Osteoblast (primary cell): ENCODE results near the gene HOXD12. TPM values are rescaled to one million over a fixed set of nuclear protein-coding genes. Genes with fewer than 3 reads are reported as not detected.
A peak's percentile ranks its signal among the peaks of the same experiment; 100 is the strongest.

Experiments used
- DNase-seq: peaks from one replicate; pipeline ENCODE4 v3.0.0; 2011; ENCODE audit warnings: low spot score, mixed read lengths; ENCODE audit not compliant: insufficient read length; ENCODE audit errors: missing footprints
- H2AFZ ChIP-seq: 2 replicates; pipeline ENCODE4 v1.6.0; 2011; ENCODE audit warnings: mild to moderate bottlenecking, low read length
- H3K27ac ChIP-seq: 2 replicates; pipeline ENCODE4 v1.5.1; 2011; ENCODE audit warnings: mild to moderate bottlenecking, low read depth, low read length, moderate library complexity
- H3K27me3 ChIP-seq: 2 replicates; pipeline ENCODE4 v1.6.0; 2012; ENCODE audit warnings: mild to moderate bottlenecking, control low read depth, inconsistent platforms, low read length, moderate library complexity; ENCODE audit not compliant: insufficient read depth
- H3K36me3 ChIP-seq: 2 replicates; pipeline ENCODE4 v1.5.1; 2011; ENCODE audit warnings: mild to moderate bottlenecking, low read length, control low read depth, moderate library complexity; ENCODE audit not compliant: insufficient read depth
- H3K4me1 ChIP-seq: 2 replicates; pipeline ENCODE4 v1.5.1; 2011; ENCODE audit warnings: mild to moderate bottlenecking, low read length, control low read depth, moderate library complexity; ENCODE audit not compliant: insufficient read depth
- H3K4me2 ChIP-seq: 2 replicates; pipeline ENCODE4 v1.6.0; 2011; ENCODE audit warnings: mild to moderate bottlenecking, low read length; ENCODE audit not compliant: insufficient read depth
- H3K4me3 ChIP-seq: fragments of 200-600 bp; sonication (generic); 3 replicates; pipeline ENCODE4 v1.5.1; 2012; ENCODE audit warnings: mild to moderate bottlenecking, low read length, inconsistent platforms; ENCODE audit not compliant: insufficient read depth
- H3K79me2 ChIP-seq: 2 replicates; pipeline ENCODE4 v1.6.0; 2012; ENCODE audit warnings: mild to moderate bottlenecking, low read length, control low read depth, inconsistent platforms; ENCODE audit not compliant: insufficient read depth
- H3K9me3 ChIP-seq: 2 replicates; pipeline ENCODE4 v1.5.1; 2011; ENCODE audit warnings: low read depth, low read length, control low read depth
- H4K20me1 ChIP-seq: 2 replicates; pipeline ENCODE4 v1.6.0; 2012; ENCODE audit warnings: mild to moderate bottlenecking, low read length, control low read depth; ENCODE audit not compliant: insufficient read depth
- CTCF ChIP-seq: IDR thresholded peaks from 2 replicates; pipeline ENCODE4 v1.5.1; 2011; ENCODE audit warnings: mild to moderate bottlenecking, low read depth, low read length, moderate library complexity; ENCODE audit errors: extremely low read depth
- total RNA-seq: library from RNA; depleted of rRNA; stranded (reverse); fragments of >200 nt; gene quantifications from 2 replicates; pipeline ENCODE4 v1.2.3, GENCODE V29; 2012

Gene HOXD12
- total RNA-seq, 1 donor = not detected

GRCh38 chr2:176106581-176107539 lies 7.3 kb downstream of the HOXD12 start, which contains the start of gene HOXD11:
TSS of gene HOXD11 (plus strand) at chr2:176107280. CDS start at chr2:176107356, 76 bp downstream.
- peak; percentile 93 for DNase-seq
- no peaks in the 10 kb centered on the region for H3K79me2 ChIP-seq
- H3K9me3 ChIP-seq = no peaks in the 10 kb centered on the region
- H2AFZ ChIP-seq = no peak within 1 kb of the TSS
- H3K4me3 ChIP-seq = peak within 1 kb of the TSS; percentile 19
- no peak within 1 kb of the TSS for H3K27ac ChIP-seq
- no peak within 1 kb of the TSS for H3K4me2 ChIP-seq
- no peaks in the 10 kb centered on the region for H4K20me1 ChIP-seq
- TF ChIP-seq CTCF = no peak
- H3K36me3 ChIP-seq = no peaks in the 10 kb centered on the region
- peaks cover 3% of the 10 kb centered on the region for H3K4me1 ChIP-seq
- H3K27me3 ChIP-seq = peaks cover 90% of the 10 kb centered on the region

- Histone ChIP-seq H3K4me3 (no peak overlapping the region), H3K9me3 (no peaks in the 10 kb centered on the region), H3K4me1 (peaks cover 3% of the 10 kb centered on the region), H3K27ac (no peak overlapping the region), H3K79me2 (no peaks in the 10 kb centered on the region), H3K27me3 (peaks cover 91% of the 10 kb centered on the region), H4K20me1 (no peaks in the 10 kb centered on the region), H2AFZ (no peak overlapping the region), H3K4me2 (no peak overlapping the region), H3K36me3 (no peaks in the 10 kb centered on the region)
- no peak for TF ChIP-seq CTCF
- DNase-seq = no peak
Measured at GRCh38 chr2:176107731-176108181, 8.2 kb downstream of the HOXD12 start.

- Histone ChIP-seq H3K27me3 (peaks cover 91% of the 10 kb centered on the region), H3K4me3 (no peak overlapping the region), H3K9me3 (no peaks in the 10 kb centered on the region), H3K27ac (no peak overlapping the region), H3K36me3 (no peaks in the 10 kb centered on the region), H3K4me2 (no peak overlapping the region), H4K20me1 (no peaks in the 10 kb centered on the region), H3K4me1 (no peaks in the 10 kb centered on the region), H3K79me2 (no peaks in the 10 kb centered on the region), H2AFZ (no peak overlapping the region)
- no peak for TF ChIP-seq CTCF
- peak; percentile 80 for DNase-seq
Measured at GRCh38 chr2:176109192-176109901, 9.8 kb downstream of the HOXD12 start.

GRCh38 chr2:176109946-176110345 lies 10.4 kb downstream of the HOXD12 start:
- no peak for DNase-seq
- no peak for TF ChIP-seq CTCF
- no peak overlapping the region for H3K27ac ChIP-seq

More at GRCh38 chr2:176109946-176110345, 10.4 kb downstream of the HOXD12 start:
- H3K4me1 ChIP-seq = no peaks in the 10 kb centered on the region
- H3K27me3 ChIP-seq = peaks cover 91% of the 10 kb centered on the region
- H3K4me3 ChIP-seq = no peak overlapping the region
- no peak overlapping the region for H3K4me2 ChIP-seq
- no peaks in the 10 kb centered on the region for H3K79me2 ChIP-seq
- H4K20me1 ChIP-seq = no peaks in the 10 kb centered on the region
- no peaks in the 10 kb centered on the region for H3K36me3 ChIP-seq
- no peak overlapping the region for H2AFZ ChIP-seq
- no peaks in the 10 kb centered on the region for H3K9me3 ChIP-seq
